Pancreas (tissue), 10 donors: ENCODE measurements around the gene TNPO1. TPM values are rescaled to one million over a fixed set of nuclear protein-coding genes. Genes with fewer than 3 reads are reported as not detected.

Experiments used
- ATAC-seq, 4 donors: fragments of 200-7000 bp; cut with Tn5 transposase; one replicate each; pipeline versions ENCODE4 v1.8.0 to v1.9.1; 2020; ENCODE audit warnings: mild to moderate bottlenecking in 4 of 4, moderate library complexity in 4 of 4
- DNase-seq, 6 donors: peaks; one replicate each; pipeline ENCODE4 v3.0.0-alpha.2; 2020
- FAIRE-seq: peaks from 2 replicates; lab custom pipeline; 2012; peaks lifted over from hg19 to GRCh38; lab: Jason Lieb, UNC
- H3K27ac ChIP-seq, 4 donors: fragments of 200-600 bp; sonication (generic); 1 replicate in 3 of 4; 2 replicates in 1 of 4; pipeline versions ENCODE4 v1.5.0 to v1.8.0; 2020
- H3K27me3 ChIP-seq, 4 donors: fragments of 200-600 bp; one replicate each; pipeline ENCODE4 v1.8.0; 2021
- H3K36me3 ChIP-seq, 3 donors: fragments of 200-600 bp; sonication (generic) in 1 of 3; one replicate each; pipeline versions ENCODE4 v1.5.0 to v1.8.0; 2020 to 2021
- H3K4me1 ChIP-seq, 3 donors: fragments of 200-600 bp; one replicate each; pipeline ENCODE4 v1.8.0; 2021
- H3K4me3 ChIP-seq, 4 donors: fragments of 200-600 bp; sonication (generic) in 2 of 4; one replicate each; pipeline versions ENCODE4 v1.5.0 to v1.8.0; 2020 to 2021
- H3K9me3 ChIP-seq, 4 donors: fragments of 200-600 bp; one replicate each; pipeline ENCODE4 v1.8.0; 2021
- WGBS, 2 donors: extraction: QIAGEN DNeasy Blood & Tissue Kit; methylation state at CpG; one replicate each; pipeline ENCODE4 v1.1.7; 2013; 5-methylcytosine and 5-hydroxymethylcytosine counted together
- intact Hi-C, 3 donors: fragments of 100-400 bp; cut with DNase I; formaldehyde crosslinking; loops; one replicate each; pipeline versions ENCODE4 v1.11.1 to v1.14.2; 2022
- polyA plus RNA-seq, 2 donors: library from polyadenylated mRNA; stranded (reverse); fragments of 200-250 nt; gene quantifications; one replicate each; pipeline ENCODE4 v1.2.3, GENCODE V29; 2013
- total RNA-seq, 6 donors: library from RNA; stranded (reverse); fragmentation: NEBNext Ultra II Directional in 4 of 6; extraction: Animal tissue kit (Norgen Biotek cat#: 25700) in 4 of 6; gene quantifications; one replicate each; pipeline versions ENCODE4 v1.2.1 to v1.2.4, GENCODE V29; 2021 to 2023
- TF ChIP-seq, protein P1 (sequence below), 4 donors: fragments of 200-600 bp; sonication (generic) in 3 of 4; IDR thresholded peaks; one replicate each; pipeline versions ENCODE4 v1.5.0 to v1.8.0; 2021; ENCODE audit warnings: antibody characterized with exemption in 4 of 4
- donor health status: healthy with polysubstance abuse.
- donor health status: DM: no; HTN: no; CAD: no; lungs with moderate emphysema.
- donor health status: DM: no; HTN: no; CAD: no.
- donor health status: control.
- donor health status: control.
- donor health status: Bipolar disorder and iron deficiency.
- donor health status: DM: yes; HTN: yes; CAD: no.
- donor health status: DM: no; HTN: no; CAD: no.
- donor health status: DM: no; HTN: no; CAD: no.
- donor health status: DM: yes; HTN: yes; CAD: no.

Gene TNPO1
- total and polyA plus RNA-seq, 8 donors, result 5.5 to 58.9 (median 43.3) TPM

DNA sequence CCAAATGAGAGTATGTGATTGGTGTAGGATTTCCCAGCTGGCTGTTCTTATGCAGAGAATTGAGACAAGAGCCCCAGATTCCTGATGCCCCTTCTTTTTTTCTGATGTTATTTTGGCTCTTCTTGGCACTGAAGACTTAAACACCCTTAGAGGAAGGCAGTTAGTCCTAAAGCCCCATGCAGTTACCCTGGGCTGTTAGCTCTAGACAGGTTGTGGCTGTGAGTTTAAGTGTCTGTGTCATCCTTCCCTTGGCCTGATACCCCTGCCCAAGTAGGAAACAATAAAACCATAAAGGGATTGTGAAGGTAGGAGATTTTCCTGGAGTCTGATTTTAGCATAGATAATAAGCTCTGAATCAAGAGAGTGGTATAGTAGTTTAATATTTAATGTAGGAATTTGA is 13.2 kb downstream of the TNPO1 start:
- TF ChIP-seq, protein P1, sequence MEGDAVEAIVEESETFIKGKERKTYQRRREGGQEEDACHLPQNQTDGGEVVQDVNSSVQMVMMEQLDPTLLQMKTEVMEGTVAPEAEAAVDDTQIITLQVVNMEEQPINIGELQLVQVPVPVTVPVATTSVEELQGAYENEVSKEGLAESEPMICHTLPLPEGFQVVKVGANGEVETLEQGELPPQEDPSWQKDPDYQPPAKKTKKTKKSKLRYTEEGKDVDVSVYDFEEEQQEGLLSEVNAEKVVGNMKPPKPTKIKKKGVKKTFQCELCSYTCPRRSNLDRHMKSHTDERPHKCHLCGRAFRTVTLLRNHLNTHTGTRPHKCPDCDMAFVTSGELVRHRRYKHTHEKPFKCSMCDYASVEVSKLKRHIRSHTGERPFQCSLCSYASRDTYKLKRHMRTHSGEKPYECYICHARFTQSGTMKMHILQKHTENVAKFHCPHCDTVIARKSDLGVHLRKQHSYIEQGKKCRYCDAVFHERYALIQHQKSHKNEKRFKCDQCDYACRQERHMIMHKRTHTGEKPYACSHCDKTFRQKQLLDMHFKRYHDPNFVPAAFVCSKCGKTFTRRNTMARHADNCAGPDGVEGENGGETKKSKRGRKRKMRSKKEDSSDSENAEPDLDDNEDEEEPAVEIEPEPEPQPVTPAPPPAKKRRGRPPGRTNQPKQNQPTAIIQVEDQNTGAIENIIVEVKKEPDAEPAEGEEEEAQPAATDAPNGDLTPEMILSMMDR (IDR thresholded peaks at IDR 0.05), result no peak
- no peaks in the 10 kb centered on the region for H3K9me3 ChIP-seq
- DNase-seq (no peak), ATAC-seq (no peak), FAIRE-seq (no peak)
- H3K36me3 ChIP-seq, result no peaks in the 10 kb centered on the region
- intact Hi-C loops, result no loop called here
- H3K4me3 ChIP-seq, result no peak overlapping the region
- H3K27me3 ChIP-seq, result no peaks in the 10 kb centered on the region
- H3K27ac ChIP-seq, result no peak overlapping the region
- no peaks in the 10 kb centered on the region for H3K4me1 ChIP-seq

DNA sequence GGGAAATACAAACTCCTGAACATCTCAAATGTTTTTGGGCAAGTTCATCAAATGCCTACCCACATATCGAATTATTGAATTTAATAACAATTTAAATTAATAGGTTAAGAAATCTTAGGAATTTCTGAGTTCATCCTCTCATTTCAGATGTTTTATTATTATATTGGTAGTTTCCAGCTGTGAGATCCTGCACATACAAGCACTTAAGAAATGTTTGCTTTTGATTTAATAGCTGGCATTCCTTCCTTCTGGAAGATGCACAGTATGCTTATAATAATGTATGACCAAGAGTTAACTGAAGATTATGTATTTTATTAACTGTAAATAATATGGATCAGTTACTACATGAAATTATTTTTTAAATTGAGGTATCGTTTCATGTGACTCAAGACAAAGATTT is 13.9 kb downstream of the TNPO1 start:
- H3K9me3 ChIP-seq, result no peaks in the 10 kb centered on the region
- DNase-seq, result no peak
- H3K27ac ChIP-seq, result no peak overlapping the region
- no peaks in the 10 kb centered on the region for H3K4me1 ChIP-seq
- FAIRE-seq, result no peak
- WGBS, 2 donors, result 95% methylated on average over 2 of the region's 2 CpGs
- TF ChIP-seq, protein P1 (IDR thresholded peaks at IDR 0.05), result no peak
- intact Hi-C loops, result no loop called here
- no peak overlapping the region for H3K4me3 ChIP-seq
- no peaks in the 10 kb centered on the region for H3K36me3 ChIP-seq
- H3K27me3 ChIP-seq, result no peaks in the 10 kb centered on the region
- no peak for ATAC-seq

DNA sequence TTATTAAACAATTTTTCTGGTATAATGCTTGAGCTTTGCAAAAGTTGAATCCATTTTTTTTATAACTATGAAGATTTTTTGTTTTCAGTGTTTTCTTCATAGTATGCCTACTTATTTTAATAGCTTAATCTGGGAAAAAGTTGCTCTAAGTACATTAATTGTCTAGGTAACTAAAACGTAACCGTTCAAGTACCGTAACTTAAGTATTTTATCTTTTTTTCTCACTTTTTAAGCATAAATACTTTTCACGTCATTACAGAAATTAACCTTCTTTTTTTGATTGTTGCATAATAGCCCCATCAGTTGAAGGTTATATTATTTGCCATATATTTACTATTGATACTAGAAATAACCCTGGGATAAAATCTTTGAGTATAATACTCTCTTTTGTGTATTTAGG is 15.2 kb downstream of the TNPO1 start:
- Histone ChIP-seq H3K27me3 (no peaks in the 10 kb centered on the region), H3K36me3 (no peaks in the 10 kb centered on the region), H3K4me1 (no peaks in the 10 kb centered on the region), H3K9me3 (no peaks in the 10 kb centered on the region), H3K27ac (no peak overlapping the region), H3K4me3 (no peak overlapping the region)
- TF ChIP-seq, protein P1 (IDR thresholded peaks at IDR 0.05), result no peak
- no peak for FAIRE-seq
- DNase-seq, result no peak
- 92% methylated on average over 4 of the region's 4 CpGs for WGBS, 2 donors
- intact Hi-C loops, result no loop called here
- ATAC-seq, result no peak

DNA sequence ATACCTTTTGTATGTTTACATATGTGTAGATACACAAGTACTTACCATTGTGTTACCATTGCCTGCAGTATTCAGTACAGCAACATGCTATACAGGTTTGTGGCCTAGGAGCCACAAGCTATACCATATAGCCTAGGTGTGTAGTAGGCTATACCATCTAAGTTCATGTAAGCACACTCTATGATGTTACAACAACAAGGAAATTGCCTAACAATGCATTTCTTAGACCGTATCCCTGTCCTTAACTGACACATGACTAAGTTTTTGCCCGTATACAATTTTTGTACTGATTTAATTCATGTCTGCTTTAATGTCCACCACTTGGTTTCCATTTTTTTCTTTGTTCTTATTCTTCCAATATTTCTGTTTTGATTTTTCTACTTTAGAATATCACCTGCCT is 18.5 kb downstream of the TNPO1 start:
- H3K36me3 ChIP-seq, result no peaks in the 10 kb centered on the region
- no peak overlapping the region for H3K27ac ChIP-seq
- TF ChIP-seq, protein P1 (IDR thresholded peaks at IDR 0.05), result no peak
- no peaks in the 10 kb centered on the region for H3K9me3 ChIP-seq
- FAIRE-seq (no peak), ATAC-seq (no peak), DNase-seq (no peak)
- H3K4me3 ChIP-seq, result no peak overlapping the region
- 89 to 96% methylated on average over 2 of the region's 2 CpGs for WGBS, 2 donors
- H3K27me3 ChIP-seq, result no peaks in the 10 kb centered on the region
- intact Hi-C loops, result no loop called here
- H3K4me1 ChIP-seq, result peaks cover 0 to 26% (median 14%) of the 10 kb centered on the region in 3 donors

DNA sequence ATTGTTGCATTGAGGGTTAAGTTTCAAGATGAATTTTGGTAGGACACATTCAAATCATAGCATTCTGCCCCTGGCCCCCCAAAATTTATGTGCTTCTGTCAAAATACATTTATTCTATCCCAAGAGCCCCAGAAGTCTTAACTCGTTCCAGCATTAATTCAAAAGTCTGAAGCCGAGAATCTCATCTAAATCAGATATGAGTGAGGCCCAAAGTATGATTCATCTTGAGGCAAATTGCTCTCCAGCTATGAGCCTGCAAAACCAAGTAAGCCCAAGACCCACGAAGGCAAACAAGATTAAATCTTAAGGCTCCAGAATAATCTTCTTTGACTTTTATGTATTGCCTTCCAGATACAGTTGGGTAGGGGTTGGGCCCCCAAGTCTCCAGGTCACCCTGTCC is 19.2 kb downstream of the TNPO1 start:
- Histone ChIP-seq H3K4me3 (no peak overlapping the region), H3K9me3 (no peaks in the 10 kb centered on the region), H3K4me1 (peaks cover 0 to 26% (median 14%) of the 10 kb centered on the region in 3 donors), H3K27ac (no peak overlapping the region), H3K36me3 (no peaks in the 10 kb centered on the region), H3K27me3 (no peaks in the 10 kb centered on the region)
- no peak for DNase-seq
- TF ChIP-seq, protein P1 (IDR thresholded peaks at IDR 0.05), result no peak
- WGBS, 2 donors, result 88 to 96% methylated on average over 3 of the region's 3 CpGs
- no peak for ATAC-seq
- intact Hi-C loops, result no loop called here
- FAIRE-seq, result no peak
